RWPE2 (cell line): ENCODE data around the gene ZNF385A.
"Not testable (repeated sequence)": the region's sequence is repeated elsewhere in the genome, so short reads cannot be mapped to it uniquely, and the experiment has no call there.

ENCODE experiments used
- ATAC-seq: fragments of 200-7000 bp; cut with Tn5 transposase; 3 replicates; pipeline ENCODE4 v1.9.1; 2021; ENCODE audit warnings: low read depth
- DNase-seq: peaks from one replicate; pipeline ENCODE4 v3.0.0-alpha.2; 2020; ENCODE audit warnings: low spot score
- H3K27ac ChIP-seq: fragments of 450-650 bp; 2 replicates; pipeline ENCODE4 v1.5.1; 2017; ENCODE audit warnings: mild to moderate bottlenecking; ENCODE audit not compliant: poor library complexity, severe bottlenecking
- H3K27me3 ChIP-seq: fragments of 250-450 bp; sonication (Bioruptor Pico); 2 replicates; pipeline ENCODE4 v1.5.1; 2021; ENCODE audit warnings: mild to moderate bottlenecking, moderate library complexity; ENCODE audit not compliant: insufficient read depth, poor library complexity, severe bottlenecking
- H3K36me3 ChIP-seq: fragments of 250-450 bp; sonication (Bioruptor Pico); 2 replicates; pipeline ENCODE4 v1.5.1; 2020; ENCODE audit warnings: low read depth, mild to moderate bottlenecking, moderate library complexity
- H3K4me1 ChIP-seq: fragments of 250-450 bp; sonication (Bioruptor Pico); 2 replicates; pipeline ENCODE4 v1.5.1; 2021; ENCODE audit warnings: mild to moderate bottlenecking, moderate library complexity; ENCODE audit not compliant: insufficient read depth, poor library complexity, severe bottlenecking
- H3K4me3 ChIP-seq: fragments of 250-450 bp; sonication (Bioruptor Pico); 2 replicates; pipeline ENCODE4 v1.5.1; 2021; ENCODE audit warnings: mild to moderate bottlenecking, moderate library complexity; ENCODE audit not compliant: severe bottlenecking
- H3K9me3 ChIP-seq: fragments of 250-450 bp; sonication (Bioruptor Pico); 2 replicates; pipeline ENCODE4 v1.5.1; 2021; ENCODE audit warnings: mild to moderate bottlenecking, moderate library complexity; ENCODE audit not compliant: severe bottlenecking
- CTCF ChIP-seq: fragments of 450-650 bp; IDR thresholded peaks from one replicate; pipeline ENCODE4 v1.5.1; 2017; ENCODE audit warnings: mild to moderate bottlenecking, moderate library complexity; ENCODE audit not compliant: poor library complexity, severe bottlenecking

Gene ZNF385A

GRCh38 chr12:54333420-54334034 is 51.0 kb downstream of the ZNF385A start:
- peaks cover 28% of the 10 kb centered on the region for H3K4me1 ChIP-seq
- no peak for ATAC-seq
- DNase-seq, result no peak
- H3K9me3 ChIP-seq, result no peaks in the 10 kb centered on the region
- H3K27me3 ChIP-seq, result no peaks in the 10 kb centered on the region
- peaks cover 61% of the 10 kb centered on the region for H3K36me3 ChIP-seq
- TF ChIP-seq CTCF, result no peak
- no peak overlapping the region for H3K4me3 ChIP-seq
- H3K27ac ChIP-seq, result no peak overlapping the region

DNA sequence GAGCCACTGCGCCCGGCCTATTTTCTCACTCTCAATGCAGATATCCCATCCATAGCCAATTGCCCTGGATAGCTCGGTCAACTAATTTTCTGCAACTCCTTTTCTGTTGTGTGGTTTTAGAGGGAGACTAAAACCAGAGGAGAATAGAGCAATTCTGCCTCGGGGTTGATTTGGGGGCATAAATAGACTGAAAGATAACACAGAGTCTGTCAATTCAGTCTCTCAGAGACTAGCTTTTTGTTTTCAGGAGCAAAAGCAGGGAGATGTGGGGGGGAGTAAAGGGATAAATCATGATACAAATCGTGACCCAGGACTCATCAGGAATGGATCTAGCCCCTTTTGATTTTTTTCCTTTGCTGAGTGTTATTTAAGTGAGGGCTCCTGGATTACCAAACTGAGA is 53.1 kb downstream of the ZNF385A start:
- no peak for ATAC-seq
- Histone ChIP-seq H3K27me3 (no peaks in the 10 kb centered on the region), H3K4me1 (peaks cover 43% of the 10 kb centered on the region), H3K4me3 (no peak overlapping the region), H3K36me3 (peaks cover 55% of the 10 kb centered on the region), H3K27ac (peak overlapping the region; percentile 58), H3K9me3 (no peaks in the 10 kb centered on the region)
- no peak for TF ChIP-seq CTCF
- no peak for DNase-seq

DNA sequence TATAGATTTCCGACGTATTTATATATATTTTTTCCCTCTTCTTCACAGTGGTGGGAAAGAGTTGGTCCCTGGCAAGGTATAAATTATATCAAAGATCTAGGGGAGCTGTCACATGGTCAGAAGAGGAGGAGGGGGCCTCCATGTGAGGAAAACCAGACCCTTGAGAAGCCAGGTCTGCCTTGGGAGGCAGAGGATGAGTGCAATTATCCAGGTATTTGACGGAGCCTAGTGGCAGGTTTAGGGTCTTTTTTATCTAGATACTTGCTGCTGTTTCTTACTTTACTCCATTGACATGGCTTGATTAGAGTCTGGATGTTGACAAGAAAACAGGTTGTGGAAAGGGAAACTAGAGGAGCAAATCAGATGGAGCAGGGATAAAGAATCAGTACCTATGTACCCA is 54.1 kb downstream of the ZNF385A start:
- no peak for TF ChIP-seq CTCF

DNA sequence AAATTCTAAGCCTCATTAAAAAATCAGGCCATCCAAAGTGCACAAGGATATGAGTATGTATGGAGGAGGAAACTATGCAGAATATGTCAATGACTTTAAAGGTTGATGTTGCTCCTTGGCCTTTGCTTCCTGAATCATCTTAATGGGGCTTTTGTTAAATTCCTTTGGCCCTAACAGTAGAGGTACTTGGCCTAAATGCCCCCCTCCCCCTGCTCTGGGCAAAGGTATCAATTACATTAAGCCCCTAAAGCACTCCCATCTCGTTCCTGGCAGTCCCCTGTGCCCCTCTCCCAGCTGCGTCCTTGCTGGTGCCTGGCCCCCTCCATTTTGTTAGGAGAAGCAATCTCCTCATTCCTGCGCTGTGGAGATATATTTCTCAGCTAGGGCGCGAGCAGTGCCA is 54.8 kb downstream of the ZNF385A start:
- no peak for ATAC-seq
- H3K36me3 ChIP-seq, result peaks cover 48% of the 10 kb centered on the region
- peaks cover 48% of the 10 kb centered on the region for H3K4me1 ChIP-seq
- no peak overlapping the region for H3K4me3 ChIP-seq
- H3K27ac ChIP-seq, result peak overlapping the region; percentile 58
- no peak for TF ChIP-seq CTCF
- H3K27me3 ChIP-seq, result no peaks in the 10 kb centered on the region
- H3K9me3 ChIP-seq, result no peaks in the 10 kb centered on the region
- no peak for DNase-seq

More for the DNA sequence above, 54.1 kb downstream of the ZNF385A start:
- H3K4me1 ChIP-seq, result peaks cover 48% of the 10 kb centered on the region
- ATAC-seq, result no peak
- peak overlapping the region; percentile 58 for H3K27ac ChIP-seq
- DNase-seq, result no peak
- no peak overlapping the region for H3K4me3 ChIP-seq
- H3K27me3 ChIP-seq, result no peaks in the 10 kb centered on the region
- H3K36me3 ChIP-seq, result peaks cover 51% of the 10 kb centered on the region
- H3K9me3 ChIP-seq, result no peaks in the 10 kb centered on the region

DNA sequence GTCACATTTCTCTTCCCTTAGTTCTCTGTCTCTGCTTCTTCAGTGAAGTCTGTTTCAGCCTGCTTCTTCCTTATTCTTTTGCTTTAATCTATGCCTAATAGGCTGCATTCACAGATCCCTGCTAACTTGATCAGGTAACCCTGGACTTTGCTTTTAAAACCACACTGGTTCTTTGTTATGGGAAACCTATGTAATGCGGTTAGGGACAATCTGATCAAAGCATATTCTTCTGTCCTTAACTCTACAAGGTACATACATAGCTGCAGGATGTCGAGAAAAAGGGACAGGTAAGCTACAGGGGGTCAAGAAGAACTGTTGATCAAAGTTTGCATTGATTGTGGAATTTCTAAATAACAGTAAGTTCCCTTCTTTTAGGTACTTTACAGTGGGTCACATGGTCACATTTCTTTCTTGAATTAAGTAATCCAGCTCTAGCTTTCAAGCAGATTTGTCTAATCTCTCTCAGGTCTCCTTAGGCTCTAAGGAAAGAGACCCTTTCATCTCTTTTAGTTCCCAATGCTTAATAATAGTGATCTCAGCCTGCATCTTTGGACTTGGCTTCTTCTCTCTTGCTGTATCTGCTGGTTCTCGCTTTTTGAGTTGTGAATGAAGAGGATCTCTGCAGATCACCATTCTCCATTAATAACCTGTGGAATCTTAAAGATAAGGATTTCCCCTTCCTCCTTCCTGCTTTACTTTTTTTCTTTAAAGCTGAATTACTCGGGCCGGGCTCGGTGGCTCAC is 55.8 kb downstream of the ZNF385A start:
- no peak for TF ChIP-seq CTCF
- Histone ChIP-seq H3K9me3 (no peaks in the 10 kb centered on the region), H3K36me3 (peaks cover 46% of the 10 kb centered on the region), H3K27me3 (no peaks in the 10 kb centered on the region), H3K27ac (peak overlapping the region; percentile 58), H3K4me1 (peaks cover 51% of the 10 kb centered on the region), H3K4me3 (no peak overlapping the region)
- ATAC-seq, result no peak
- no peak for DNase-seq

- not testable (repeated sequence) for ATAC-seq, H3K27me3 ChIP-seq, H3K9me3 ChIP-seq, DNase-seq
- peak overlapping the region; percentile 58 for H3K27ac ChIP-seq
- peaks cover 44% of the 10 kb centered on the region for H3K4me1 ChIP-seq
- peaks cover 26% of the 10 kb centered on the region for H3K36me3 ChIP-seq
- peak overlapping the region; percentile 70 for H3K4me3 ChIP-seq
Observed at GRCh38 chr12:54325442-54326109, 59.0 kb downstream of the ZNF385A start.
